Subcutaneous adipose tissue (tissue), 4 donors: Measurements from ENCODE around the gene TTC23L. TPM values are rescaled to one million over a fixed set of nuclear protein-coding genes. Genes with fewer than 3 reads are reported as not detected.

Source experiments
- total RNA-seq, 4 donors: library from RNA; depleted of rRNA; stranded (reverse); fragments of >200 nt; gene quantifications; one replicate each; pipeline ENCODE4 v1.1.0, GENCODE V29; 2016
- TF ChIP-seq, protein P1 (sequence below): fragments of 450-650 bp; IDR thresholded peaks from one replicate; pipeline ENCODE4 v1.5.1; 2016; ENCODE audit warnings: low read depth, mild to moderate bottlenecking, control low read depth, antibody characterized with exemption, moderate library complexity

TTC23L gene
- total RNA-seq, 4 donors from 2014 or later, result not detected

- TF ChIP-seq, protein P1, sequence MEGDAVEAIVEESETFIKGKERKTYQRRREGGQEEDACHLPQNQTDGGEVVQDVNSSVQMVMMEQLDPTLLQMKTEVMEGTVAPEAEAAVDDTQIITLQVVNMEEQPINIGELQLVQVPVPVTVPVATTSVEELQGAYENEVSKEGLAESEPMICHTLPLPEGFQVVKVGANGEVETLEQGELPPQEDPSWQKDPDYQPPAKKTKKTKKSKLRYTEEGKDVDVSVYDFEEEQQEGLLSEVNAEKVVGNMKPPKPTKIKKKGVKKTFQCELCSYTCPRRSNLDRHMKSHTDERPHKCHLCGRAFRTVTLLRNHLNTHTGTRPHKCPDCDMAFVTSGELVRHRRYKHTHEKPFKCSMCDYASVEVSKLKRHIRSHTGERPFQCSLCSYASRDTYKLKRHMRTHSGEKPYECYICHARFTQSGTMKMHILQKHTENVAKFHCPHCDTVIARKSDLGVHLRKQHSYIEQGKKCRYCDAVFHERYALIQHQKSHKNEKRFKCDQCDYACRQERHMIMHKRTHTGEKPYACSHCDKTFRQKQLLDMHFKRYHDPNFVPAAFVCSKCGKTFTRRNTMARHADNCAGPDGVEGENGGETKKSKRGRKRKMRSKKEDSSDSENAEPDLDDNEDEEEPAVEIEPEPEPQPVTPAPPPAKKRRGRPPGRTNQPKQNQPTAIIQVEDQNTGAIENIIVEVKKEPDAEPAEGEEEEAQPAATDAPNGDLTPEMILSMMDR, result no peak
Observed at GRCh38 chr5:34833976-34834793, 4.8 kb upstream of the TTC23L start.

DNA sequence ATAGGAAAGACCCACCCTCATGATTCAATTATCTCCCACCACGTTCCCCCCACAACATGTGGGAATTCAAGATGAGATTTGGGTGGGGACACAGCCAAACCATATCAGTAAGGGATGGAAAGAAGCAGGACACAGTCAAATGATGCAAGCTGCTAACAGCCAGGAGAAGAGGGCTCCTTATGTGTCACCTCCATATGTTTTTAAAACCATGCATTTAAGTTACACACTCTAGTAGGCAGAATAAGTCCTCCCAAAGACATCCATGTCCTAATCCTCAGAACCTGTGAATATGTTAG, 4.2 kb upstream of the TTC23L start:
- TF ChIP-seq, protein P1, result no peak

- TF ChIP-seq, protein P1, result no peak
Observed at GRCh38 chr5:34835664-34836063, 3.3 kb upstream of the TTC23L start.

- TF ChIP-seq, protein P1, result no peak
Observed at GRCh38 chr5:34841816-34842215, 2.9 kb downstream of the TTC23L start.

GRCh38 chr5:34842554-34842953, 3.6 kb downstream of the TTC23L start:
- TF ChIP-seq, protein P1, result no peak

GRCh38 chr5:34843497-34843896, 4.5 kb downstream of the TTC23L start:
- TF ChIP-seq, protein P1, result no peak

GRCh38 chr5:34844106-34844505, 5.1 kb downstream of the TTC23L start:
- TF ChIP-seq, protein P1, result no peak
